ENCODE measurements around the gene WASHC3.

WASHC3 gene

GRCh38 chr12:101967506-101967905 is 94.3 kb downstream of the WASHC3 start:
- no peak for DNase-seq (ENCODE audit: low spot score)

- no peak for DNase-seq (ENCODE audit: low spot score)
Measured at GRCh38 chr12:101966496-101966895, 95.3 kb downstream of the WASHC3 start.

DNA sequence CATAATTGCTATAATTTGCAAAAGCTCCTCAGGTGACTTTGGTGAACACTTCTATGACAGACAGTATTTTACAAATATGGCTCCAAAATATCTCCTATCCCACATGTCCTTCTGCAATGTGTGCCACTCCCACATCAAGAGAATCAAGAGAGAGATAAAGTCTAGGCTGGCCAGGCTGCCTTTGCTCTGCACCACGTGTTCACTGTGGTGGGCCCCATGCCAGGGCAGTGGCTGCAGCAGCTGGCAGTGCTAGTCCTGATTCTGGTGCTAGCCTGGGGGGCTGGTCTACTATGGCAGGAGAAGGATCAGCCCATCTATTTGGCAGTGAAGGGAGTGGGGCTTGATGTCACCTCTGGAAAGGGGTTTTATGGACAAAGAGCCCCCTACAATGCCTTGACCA is 98.1 kb downstream of the WASHC3 start:
- DNase-seq (ENCODE audit: low spot score) = no peak
